A673 (cell line): Measurements from ENCODE around the gene YIF1A. TPM values are rescaled to one million over a fixed set of nuclear protein-coding genes. Genes with fewer than 3 reads are reported as not detected.
A peak's percentile ranks its signal among the peaks of the same experiment; 100 is the strongest.

Experiments
- BruUV-seq: library from RNA; stranded (reverse); fragments of 400-500 nt; replicated peaks from 2 replicates; lab custom pipeline; 2021; lab: Mats Ljungman, UMichigan
- CTCF ChIA-PET: fragments of 300-600 bp; sonication (Branson Sonifier 250); formaldehyde crosslinking; loops from one replicate; lab custom pipeline; 2022; ENCODE audit warnings: antibody characterized with exemption; lab: Charles Lee
- POLR2A ChIA-PET: fragments of 300-600 bp; sonication (Branson Sonifier 250); formaldehyde crosslinking; loops from one replicate; lab custom pipeline; 2022; ENCODE audit warnings: antibody characterized with exemption; ENCODE audit not compliant: low non-redundant PET; lab: Charles Lee
- DNase-seq: peaks from one replicate; pipeline ENCODE4 v3.0.0-alpha.2; 2015; ENCODE audit warnings: low spot score
- H3K27ac ChIP-seq: fragments of 200-600 bp; sonication (generic); 2 replicates; pipeline ENCODE4 v1.5.1; 2016; ENCODE audit warnings: mixed run types, low read depth, mild to moderate bottlenecking, mixed read lengths, antibody characterized with exemption, low read length; ENCODE audit not compliant: poor library complexity, severe bottlenecking
- H3K27me3 ChIP-seq: fragments of 200-600 bp; sonication (generic); replicated peaks from 2 replicates; pipeline ENCODE4 v1.6.1; 2017; ENCODE audit warnings: mixed run types, low read depth, mild to moderate bottlenecking, mixed read lengths, antibody characterized with exemption, low read length; ENCODE audit not compliant: insufficient read depth, poor library complexity
- H3K36me3 ChIP-seq: fragments of 200-600 bp; sonication (generic); 2 replicates; pipeline ENCODE4 v1.6.1; 2016; ENCODE audit warnings: mixed run types, mild to moderate bottlenecking, mixed read lengths, antibody characterized with exemption, low read length; ENCODE audit not compliant: insufficient read depth, poor library complexity, severe bottlenecking
- H3K4me1 ChIP-seq: fragments of 200-600 bp; sonication (generic); 2 replicates; pipeline ENCODE4 v1.6.1; 2017; ENCODE audit warnings: mixed run types, mild to moderate bottlenecking, mixed read lengths, antibody characterized with exemption, low read length; ENCODE audit not compliant: insufficient read depth, poor library complexity, severe bottlenecking
- H3K4me3 ChIP-seq: fragments of 200-600 bp; sonication (generic); 2 replicates; pipeline ENCODE4 v1.5.1; 2016; ENCODE audit warnings: low read depth, mixed run types, mild to moderate bottlenecking, mixed read lengths, low read length; ENCODE audit not compliant: poor library complexity, severe bottlenecking
- H3K9me3 ChIP-seq: fragments of 200-600 bp; sonication (generic); 2 replicates; pipeline ENCODE4 v1.6.1; 2016; ENCODE audit warnings: mixed run types, low read depth, mild to moderate bottlenecking, mixed read lengths, antibody characterized with exemption, low read length; ENCODE audit not compliant: poor library complexity, severe bottlenecking
- EZH2 ChIP-seq: fragments of 200-600 bp; sonication (generic); IDR thresholded peaks from 2 replicates; pipeline ENCODE4 v1.6.1; 2017; ENCODE audit warnings: borderline replicate concordance, low read depth, mild to moderate bottlenecking, mixed read lengths, antibody characterized with exemption, low read length; ENCODE audit not compliant: poor library complexity, severe bottlenecking
- intact Hi-C: fragments of 100-400 bp; cut with micrococcal nuclease; formaldehyde crosslinking; loops from one replicate; pipeline ENCODE4 v1.10.0; 2022; ENCODE audit not compliant: unreplicated experiment
- total RNA-seq: library from RNA; stranded (reverse); gene quantifications from 2 replicates; pipeline ENCODE4 v1.2.3, GENCODE V29; 2021
- TF ChIP-seq, protein P1 (sequence below): fragments of 300-800, 200-600 bp; sonication (generic); conservative IDR thresholded peaks from 2 replicates; pipeline ENCODE4 v1.5.1; 2017; ENCODE audit warnings: low read depth, mild to moderate bottlenecking, antibody characterized with exemption, low read length, moderate library complexity, mixed read lengths

Gene YIF1A
- total RNA-seq, 1 experiment from 2014 or later, result 125 TPM

DNA sequence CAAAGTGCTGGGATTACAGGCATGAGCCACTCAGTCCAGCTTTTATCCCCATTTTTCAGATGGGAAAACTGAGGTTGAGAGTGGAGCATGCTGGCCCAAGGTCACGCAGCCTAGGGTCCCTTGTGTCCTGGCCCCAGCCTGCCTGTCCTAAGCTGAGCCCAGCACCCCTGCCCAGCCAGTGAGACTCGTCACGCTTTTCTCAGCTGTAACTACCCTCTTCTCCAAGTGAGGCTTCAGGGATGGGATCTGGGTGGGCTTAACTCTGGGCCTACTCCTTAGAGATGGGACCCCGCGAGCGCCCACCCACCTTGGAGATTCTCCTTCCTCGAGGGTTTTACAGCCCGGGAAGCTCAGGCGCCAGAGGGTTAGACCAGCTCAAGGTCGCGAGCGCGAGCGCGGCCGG is 2.4 kb upstream of the YIF1A start:
- POLR2A ChIA-PET, result no interaction called here
- Histone ChIP-seq H3K36me3 (no peaks in the 10 kb centered on the region), H3K4me3 (peak overlapping the region; percentile 57), H3K27me3 (no peaks in the 10 kb centered on the region), H3K4me1 (peaks cover 19% of the 10 kb centered on the region), H3K9me3 (no peaks in the 10 kb centered on the region), H3K27ac (no peak overlapping the region)
- TF ChIP-seq, protein P1, sequence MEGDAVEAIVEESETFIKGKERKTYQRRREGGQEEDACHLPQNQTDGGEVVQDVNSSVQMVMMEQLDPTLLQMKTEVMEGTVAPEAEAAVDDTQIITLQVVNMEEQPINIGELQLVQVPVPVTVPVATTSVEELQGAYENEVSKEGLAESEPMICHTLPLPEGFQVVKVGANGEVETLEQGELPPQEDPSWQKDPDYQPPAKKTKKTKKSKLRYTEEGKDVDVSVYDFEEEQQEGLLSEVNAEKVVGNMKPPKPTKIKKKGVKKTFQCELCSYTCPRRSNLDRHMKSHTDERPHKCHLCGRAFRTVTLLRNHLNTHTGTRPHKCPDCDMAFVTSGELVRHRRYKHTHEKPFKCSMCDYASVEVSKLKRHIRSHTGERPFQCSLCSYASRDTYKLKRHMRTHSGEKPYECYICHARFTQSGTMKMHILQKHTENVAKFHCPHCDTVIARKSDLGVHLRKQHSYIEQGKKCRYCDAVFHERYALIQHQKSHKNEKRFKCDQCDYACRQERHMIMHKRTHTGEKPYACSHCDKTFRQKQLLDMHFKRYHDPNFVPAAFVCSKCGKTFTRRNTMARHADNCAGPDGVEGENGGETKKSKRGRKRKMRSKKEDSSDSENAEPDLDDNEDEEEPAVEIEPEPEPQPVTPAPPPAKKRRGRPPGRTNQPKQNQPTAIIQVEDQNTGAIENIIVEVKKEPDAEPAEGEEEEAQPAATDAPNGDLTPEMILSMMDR, result no peak
- TF ChIP-seq EZH2, result no peak
- intact Hi-C loops, result no loop called here
- no peak for DNase-seq
- BruUV-seq, result no TSS peak
- CTCF ChIA-PET, result interaction anchor here (0.6 kb wide), 2 partner anchors 37 to 83 kb away, joined by 3 to 5 read pairs; no protein-coding TSS in a partner anchor

GRCh38 chr11:66290330-66290621 is 1.3 kb upstream of the YIF1A start:
- H3K9me3 ChIP-seq, result no peaks in the 10 kb centered on the region
- TF ChIP-seq, protein P1, result no peak
- no peak for TF ChIP-seq EZH2
- no peak overlapping the region for H3K27ac ChIP-seq
- H3K27me3 ChIP-seq, result no peaks in the 10 kb centered on the region
- ChIA-PET POLR2A (no interaction called here), CTCF (no interaction called here)
- intact Hi-C loops, result no loop called here
- H3K4me3 ChIP-seq, result peak overlapping the region; percentile 77
- H3K36me3 ChIP-seq, result no peaks in the 10 kb centered on the region
- no TSS peak for BruUV-seq
- peaks cover 19% of the 10 kb centered on the region for H3K4me1 ChIP-seq
- no peak for DNase-seq

- BruUV-seq, result TSS peak; percentile 89
- H3K9me3 ChIP-seq, result no peaks in the 10 kb centered on the region
- intact Hi-C loops, result no loop called here
- peak overlapping the region; percentile 77 for H3K4me3 ChIP-seq
- POLR2A ChIA-PET, result interaction anchor here (0.6 to 1.2 kb wide), 2 partner anchors 23 to 166 kb away, joined by 5 to 13 read pairs; no protein-coding TSS in a partner anchor
- no peaks in the 10 kb centered on the region for H3K36me3 ChIP-seq
- H3K4me1 ChIP-seq, result peaks cover 19% of the 10 kb centered on the region
- CTCF ChIA-PET, result interaction anchor here (1.1 to 1.2 kb wide), 2 partner anchors 22 to 28 kb away, joined by 3 read pairs; no protein-coding TSS in a partner anchor
- H3K27ac ChIP-seq, result peak overlapping the region; percentile 91
- DNase-seq, result peak; percentile 92
- TF ChIP-seq, protein P1, result no peak
- TF ChIP-seq EZH2, result no peak
- H3K27me3 ChIP-seq, result no peaks in the 10 kb centered on the region
Measured at GRCh38 chr11:66289548-66290329, 796 bp upstream of the YIF1A start.
